B cell (primary cell): ENCODE results near the gene VPS11. TPM values are rescaled to one million over a fixed set of nuclear protein-coding genes. Genes with fewer than 3 reads are reported as not detected.

Experiments used
- ATAC-seq: fragments of 200-7000 bp; cut with Tn5 transposase; one replicate; pipeline ENCODE4 v1.10.0; 2021; ENCODE audit warnings: low read depth, mild to moderate bottlenecking, moderate number of reproducible peaks, moderate library complexity
- CTCF ChIA-PET: fragments of 350-600 bp; sonication (Branson Sonifier 250); formaldehyde crosslinking; loops from one replicate; lab custom pipeline; 2021; ENCODE audit warnings: antibody characterized with exemption, inconsistent platforms; lab: Charles Lee
- POLR2A ChIA-PET: fragments of 350-600 bp; sonication (Branson Sonifier 250); formaldehyde crosslinking; loops from one replicate; lab custom pipeline; 2021; ENCODE audit warnings: antibody characterized with exemption; lab: Charles Lee
- DNase-seq: peaks from one replicate; pipeline ENCODE4 v3.0.0; 2013
- H2AFZ ChIP-seq: 2 replicates; pipeline ENCODE4 v1.6.1; 2012; ENCODE audit warnings: mild to moderate bottlenecking, low read depth, low read length; ENCODE audit not compliant: insufficient read depth, poor library complexity, severe bottlenecking
- H3K27ac ChIP-seq, 2 donors: 1 replicate in 1 of 2; 2 replicates in 1 of 2; pipeline ENCODE4 v1.5.1; 2012 to 2013; ENCODE audit warnings: low read length in 2 of 2, mild to moderate bottlenecking in 2 of 2, moderate library complexity in 1 of 2
- H3K27me3 ChIP-seq, 4 experiments: fragments of 200-600 bp in 1 of 4; sonication (generic) in 1 of 4; replicated peaks in 1 of 4; 1 replicate in 2 of 4; 2 replicates in 2 of 4; pipeline versions ENCODE4 v1.6.1 to v1.7.0; 2013 to 2016; ENCODE audit warnings: low read length in 3 of 4, mild to moderate bottlenecking in 2 of 4, mixed read lengths in 1 of 4, moderate library complexity in 1 of 4; ENCODE audit not compliant: insufficient read depth in 4 of 4, control insufficient read depth in 3 of 4; ENCODE audit errors: control extremely low read depth in 1 of 4
- H3K36me3 ChIP-seq, 2 experiments: replicated peaks in 1 of 2; 1 replicate in 1 of 2; 2 replicates in 1 of 2; pipeline versions ENCODE4 v1.6.1 to v1.7.1; 2013; ENCODE audit warnings: low read length in 1 of 2; ENCODE audit not compliant: insufficient read depth in 2 of 2, control insufficient read depth in 1 of 2; ENCODE audit errors: control extremely low read depth in 1 of 2, extremely low read depth in 1 of 2
- H3K4me1 ChIP-seq, 2 donors: fragments of 200-600 bp in 1 of 2; sonication (generic) in 1 of 2; 1 replicate in 1 of 2; 2 replicates in 1 of 2; pipeline versions ENCODE4 v1.5.1 to v1.6.1; 2013 to 2017; ENCODE audit warnings: low read length in 2 of 2; ENCODE audit not compliant: control insufficient read depth in 2 of 2, insufficient read depth in 2 of 2
- H3K4me2 ChIP-seq: replicated peaks from 2 replicates; pipeline ENCODE3; 2012; ENCODE audit warnings: mild to moderate bottlenecking, low read depth, low read length; ENCODE audit not compliant: poor library complexity, severe bottlenecking
- H3K4me3 ChIP-seq, 5 experiments: fragments of 200-600 bp in 1 of 5; sonication (generic) in 1 of 5; 1 replicate in 3 of 5; 2 replicates in 2 of 5; pipeline versions ENCODE4 v1.5.1 to v1.7.0; 2011 to 2016; ENCODE audit warnings: low read length in 4 of 5, mild to moderate bottlenecking in 4 of 5, low read depth in 2 of 5, control low read depth in 1 of 5, moderate library complexity in 1 of 5; ENCODE audit not compliant: insufficient read depth in 1 of 5; ENCODE audit errors: control extremely low read depth in 1 of 5, extremely low read depth in 1 of 5
- H3K79me2 ChIP-seq: fragments of 200-600 bp; sonication (generic); one replicate; pipeline ENCODE4 v1.6.0; 2016; ENCODE audit warnings: low read length; ENCODE audit not compliant: control insufficient read depth, insufficient read depth
- H3K9ac ChIP-seq: fragments of 200-600 bp; sonication (generic); 2 replicates; pipeline ENCODE4 v1.6.1; 2017; ENCODE audit warnings: mild to moderate bottlenecking, low read length, moderate library complexity
- H3K9me3 ChIP-seq, 3 donors: one replicate each; pipeline versions ENCODE4 v1.6.1 to v1.7.1; 2013; ENCODE audit warnings: low read length in 2 of 3; ENCODE audit not compliant: control insufficient read depth in 2 of 3, insufficient read depth in 1 of 3; ENCODE audit errors: control extremely low read depth in 1 of 3
- H4K20me1 ChIP-seq: 2 replicates; pipeline ENCODE4 v1.6.0; 2012; ENCODE audit warnings: mild to moderate bottlenecking, low read length; ENCODE audit not compliant: insufficient read depth, control insufficient read depth, poor library complexity, severe bottlenecking
- H3K27ac Mint-ChIP-seq: one replicate; pipeline ENCODE4 v1.8.0; 2021; ENCODE audit warnings: mixed read lengths
- H3K27me3 Mint-ChIP-seq: one replicate; pipeline ENCODE4 v1.8.0; 2021; ENCODE audit warnings: mixed read lengths
- H3K4me1 Mint-ChIP-seq: one replicate; pipeline ENCODE4 v1.8.0; 2021; ENCODE audit warnings: mixed read lengths
- H3K4me3 Mint-ChIP-seq: one replicate; pipeline ENCODE4 v1.8.0; 2021; ENCODE audit warnings: mixed read lengths
- H3K9me3 Mint-ChIP-seq: one replicate; pipeline ENCODE4 v1.8.0; 2022; ENCODE audit warnings: mixed read lengths; ENCODE audit not compliant: insufficient read depth
- EZH2 ChIP-seq: IDR thresholded peaks from 2 replicates; pipeline ENCODE4 v1.6.1; 2012; ENCODE audit warnings: borderline replicate concordance, low read depth, mild to moderate bottlenecking, moderate library complexity, low read length; ENCODE audit not compliant: insufficient read depth, poor library complexity, severe bottlenecking
- WGBS: methylation state at CpG from one replicate; pipeline ENCODE4 v1.1.5; 2013; ENCODE audit warnings: missing lambda C conversion rate; ENCODE audit not compliant: insufficient coverage; 5-methylcytosine and 5-hydroxymethylcytosine counted together
- intact Hi-C: fragments of 100-400 bp; cut with micrococcal nuclease; formaldehyde crosslinking; loops from one replicate; pipeline ENCODE4 v1.10.0; 2022
- polyA plus RNA-seq: library from polyadenylated mRNA; depleted of rRNA; stranded (reverse); fragments of >200 nt; gene quantifications from 2 replicates; pipeline ENCODE4 v1.2.3, GENCODE V29; 2012
- total RNA-seq, 2 donors: library from RNA; stranded (reverse); fragments of 120-200 nt in 1 of 2; gene quantifications; 1 replicate in 1 of 2; 2 replicates in 1 of 2; pipeline versions ENCODE4 v1.2.3 to v1.2.4, GENCODE V29; 2013 to 2022
- TF ChIP-seq, protein P1 (sequence below): fragments of 200-600 bp; IDR thresholded peaks from one replicate; pipeline ENCODE4 v1.8.0; 2022; ENCODE audit warnings: antibody characterized with exemption, mild to moderate bottlenecking

The VPS11 gene
- total and polyA plus RNA-seq, 2 donors (not counting 1 experiment from before 2014, with no cell fraction given): 35.7 to 64.7 TPM

DNA sequence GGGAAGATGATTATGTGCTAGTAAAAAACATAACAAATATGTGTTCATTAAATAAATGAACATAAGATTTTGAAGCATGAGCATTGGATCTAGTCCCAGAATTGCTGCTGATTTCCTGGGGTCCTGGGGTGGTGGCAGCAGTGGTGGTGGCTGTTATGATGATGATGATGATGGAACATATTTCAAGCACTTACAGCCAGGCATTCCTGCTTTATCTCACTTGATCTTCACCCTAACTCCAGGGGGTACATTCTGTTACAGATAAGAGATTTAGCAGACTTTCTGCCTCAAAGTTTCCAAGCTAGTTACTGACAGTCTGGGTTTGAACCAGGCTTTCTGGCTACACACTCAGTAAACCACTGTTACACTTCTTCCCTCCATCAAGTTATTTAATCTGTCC lies 43.9 kb upstream of the VPS11 start:
- Mint-ChIP-seq H3K4me3 (no peak overlapping the region), H3K9me3 (no peaks in the 10 kb centered on the region), H3K27me3 (no peaks in the 10 kb centered on the region), H3K27ac (peak overlapping the region; percentile 8), H3K4me1 (peaks cover 17% of the 10 kb centered on the region)
- DNase-seq: no peak
- Histone ChIP-seq H4K20me1 (peaks cover 10% of the 10 kb centered on the region), H3K4me1 (peaks cover 12 to 14% of the 10 kb centered on the region in 2 donors), H3K27me3 (no peaks in the 10 kb centered on the region), H3K79me2 (peaks cover 54% of the 10 kb centered on the region), H3K9me3 (no peaks in the 10 kb centered on the region), H3K4me2 (no peak overlapping the region), H3K27ac (no peak overlapping the region), H3K9ac (no peak overlapping the region), H3K4me3 (no peak overlapping the region), H2AFZ (no peak overlapping the region), H3K36me3 (peaks cover 7 to 44% of the 10 kb centered on the region in 2 experiments)
- intact Hi-C loops: no loop called here
- CTCF ChIA-PET: no interaction called here
- no peak for TF ChIP-seq EZH2
- TF ChIP-seq, protein P1, sequence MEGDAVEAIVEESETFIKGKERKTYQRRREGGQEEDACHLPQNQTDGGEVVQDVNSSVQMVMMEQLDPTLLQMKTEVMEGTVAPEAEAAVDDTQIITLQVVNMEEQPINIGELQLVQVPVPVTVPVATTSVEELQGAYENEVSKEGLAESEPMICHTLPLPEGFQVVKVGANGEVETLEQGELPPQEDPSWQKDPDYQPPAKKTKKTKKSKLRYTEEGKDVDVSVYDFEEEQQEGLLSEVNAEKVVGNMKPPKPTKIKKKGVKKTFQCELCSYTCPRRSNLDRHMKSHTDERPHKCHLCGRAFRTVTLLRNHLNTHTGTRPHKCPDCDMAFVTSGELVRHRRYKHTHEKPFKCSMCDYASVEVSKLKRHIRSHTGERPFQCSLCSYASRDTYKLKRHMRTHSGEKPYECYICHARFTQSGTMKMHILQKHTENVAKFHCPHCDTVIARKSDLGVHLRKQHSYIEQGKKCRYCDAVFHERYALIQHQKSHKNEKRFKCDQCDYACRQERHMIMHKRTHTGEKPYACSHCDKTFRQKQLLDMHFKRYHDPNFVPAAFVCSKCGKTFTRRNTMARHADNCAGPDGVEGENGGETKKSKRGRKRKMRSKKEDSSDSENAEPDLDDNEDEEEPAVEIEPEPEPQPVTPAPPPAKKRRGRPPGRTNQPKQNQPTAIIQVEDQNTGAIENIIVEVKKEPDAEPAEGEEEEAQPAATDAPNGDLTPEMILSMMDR: no peak
- POLR2A ChIA-PET: interaction anchor here (1.0 kb wide), 1 partner anchor 26 kb away, joined by 3 read pairs; the partner anchor contains the start of gene CENATAC
- ATAC-seq: no peak

GRCh38 chr11:119024430-119025098 lies 43.1 kb upstream of the VPS11 start:
- H3K4me1 Mint-ChIP-seq: peaks cover 18% of the 10 kb centered on the region
- H3K4me1 ChIP-seq: peaks cover 7 to 8% of the 10 kb centered on the region in 2 donors
- no peak for DNase-seq
- no peak overlapping the region for H3K4me3 Mint-ChIP-seq
- no peak overlapping the region for H3K27ac Mint-ChIP-seq
- no peaks in the 10 kb centered on the region for H3K27me3 ChIP-seq
- ChIA-PET POLR2A (interaction anchor here (0.9 to 1.0 kb wide), 2 partner anchors 22 to 27 kb away, joined by 3 to 6 read pairs; partner anchors contain the start of gene CENATAC), CTCF (no interaction called here)
- H3K4me2 ChIP-seq: no peak overlapping the region
- no peaks in the 10 kb centered on the region for H3K9me3 Mint-ChIP-seq
- no peak overlapping the region for H3K9ac ChIP-seq
- H3K27me3 Mint-ChIP-seq: no peaks in the 10 kb centered on the region
- peaks cover 55% of the 10 kb centered on the region for H3K79me2 ChIP-seq
- intact Hi-C loops: no loop called here
- H4K20me1 ChIP-seq: peaks cover 10% of the 10 kb centered on the region
- ATAC-seq: no peak
- H2AFZ ChIP-seq: no peak overlapping the region
- H3K9me3 ChIP-seq: no peaks in the 10 kb centered on the region
- TF ChIP-seq, protein P1: no peak
- TF ChIP-seq EZH2: no peak
- 94% methylated on average over 15 of the region's 15 CpGs for WGBS
- H3K36me3 ChIP-seq: peaks cover 7 to 44% of the 10 kb centered on the region in 2 experiments
- H3K4me3 ChIP-seq: no peak overlapping the region
- H3K27ac ChIP-seq: no peak overlapping the region
